ENCODE results near the gene ERCC3.
"Not testable (repeated sequence)": the region's sequence is repeated elsewhere in the genome, so short reads cannot be mapped to it uniquely, and the experiment has no call there.

- TF ChIP-seq POLR2A, POLR2AphosphoS5, EP300 (IDR thresholded peaks at IDR 0.05): not testable (repeated sequence)
- TF ChIP-seq, protein P1, sequence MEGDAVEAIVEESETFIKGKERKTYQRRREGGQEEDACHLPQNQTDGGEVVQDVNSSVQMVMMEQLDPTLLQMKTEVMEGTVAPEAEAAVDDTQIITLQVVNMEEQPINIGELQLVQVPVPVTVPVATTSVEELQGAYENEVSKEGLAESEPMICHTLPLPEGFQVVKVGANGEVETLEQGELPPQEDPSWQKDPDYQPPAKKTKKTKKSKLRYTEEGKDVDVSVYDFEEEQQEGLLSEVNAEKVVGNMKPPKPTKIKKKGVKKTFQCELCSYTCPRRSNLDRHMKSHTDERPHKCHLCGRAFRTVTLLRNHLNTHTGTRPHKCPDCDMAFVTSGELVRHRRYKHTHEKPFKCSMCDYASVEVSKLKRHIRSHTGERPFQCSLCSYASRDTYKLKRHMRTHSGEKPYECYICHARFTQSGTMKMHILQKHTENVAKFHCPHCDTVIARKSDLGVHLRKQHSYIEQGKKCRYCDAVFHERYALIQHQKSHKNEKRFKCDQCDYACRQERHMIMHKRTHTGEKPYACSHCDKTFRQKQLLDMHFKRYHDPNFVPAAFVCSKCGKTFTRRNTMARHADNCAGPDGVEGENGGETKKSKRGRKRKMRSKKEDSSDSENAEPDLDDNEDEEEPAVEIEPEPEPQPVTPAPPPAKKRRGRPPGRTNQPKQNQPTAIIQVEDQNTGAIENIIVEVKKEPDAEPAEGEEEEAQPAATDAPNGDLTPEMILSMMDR (IDR thresholded peaks at IDR 0.05) = not testable (repeated sequence)
These were observed 52.8 kb downstream of the ERCC3 start for GRCh38 chr2:127241184-127241583.

Data from gastroesophageal sphincter (tissue), 3 donors.